ENCODE data around the gene TMEM108.

- TF ChIP-seq EZH2 (IDR thresholded peaks at IDR 0.05) (no peak), POLR2AphosphoS5 (IDR thresholded peaks at IDR 0.05; ENCODE audit: borderline replicate concordance, low read depth, low read length) (no peak), FOXP2 (optimal IDR thresholded peaks at IDR 0.05; ENCODE audit: control extremely low read depth, extremely low read length, insufficient read depth) (no peak)
Observed at GRCh38 chr3:133264920-133265319, 226.7 kb downstream of the TMEM108 start.
